ENCODE results near the gene TUSC2.

The TUSC2 gene

DNA sequence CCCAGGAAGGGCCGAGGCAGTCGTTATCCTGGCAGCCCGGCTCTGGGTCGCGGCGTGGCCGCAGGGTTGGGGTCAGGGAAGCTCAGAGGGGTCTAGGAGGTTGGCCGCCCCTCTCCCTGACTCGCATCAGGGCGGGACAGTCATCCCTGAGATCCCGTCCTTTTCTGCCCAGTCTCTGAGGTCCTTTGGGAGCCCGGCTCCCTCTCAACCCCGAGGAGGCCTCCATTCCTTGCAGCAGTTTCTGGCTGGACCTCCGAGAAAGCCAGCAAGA lies 6.0 kb downstream of the TUSC2 start:
- Histone ChIP-seq H3K9ac (ENCODE audit: low read length) (0 out of 2 replicates have a peak overlapping the region, but pooled peaks have one; percentile 81), H3K36me3 (ENCODE audit: low read length) (no peaks in the 10 kb centered on the region), H3K79me2 (ENCODE audit: insufficient read depth, low read length) (peaks cover 4% of the 10 kb centered on the region), H2AFZ (ENCODE audit: low read depth, low read length, severe bottlenecking) (peak overlapping the region; percentile 96), H3K4me2 (ENCODE audit: low read depth, low read length, poor library complexity, severe bottlenecking) (peak overlapping the region; percentile 92), H3K27ac (ENCODE audit: low read depth, low read length) (no peak overlapping the region), H3K9me3 (ENCODE audit: insufficient read depth, low read length) (no peaks in the 10 kb centered on the region), H3K9me2 (replicated peaks; ENCODE audit: insufficient read depth, low read length) (no peaks in the 10 kb centered on the region), H3K4me3 (ENCODE audit: insufficient read depth, low read length, poor library complexity, severe bottlenecking) (peak overlapping the region; percentile 87), H3F3A (ENCODE audit: insufficient read depth) (no peaks in the 10 kb centered on the region), H4K20me1 (ENCODE audit: low read depth, low read length) (no peaks in the 10 kb centered on the region), H3K27me3 (ENCODE audit: low read length) (no peaks in the 10 kb centered on the region)
- TF ChIP-seq, protein P1, sequence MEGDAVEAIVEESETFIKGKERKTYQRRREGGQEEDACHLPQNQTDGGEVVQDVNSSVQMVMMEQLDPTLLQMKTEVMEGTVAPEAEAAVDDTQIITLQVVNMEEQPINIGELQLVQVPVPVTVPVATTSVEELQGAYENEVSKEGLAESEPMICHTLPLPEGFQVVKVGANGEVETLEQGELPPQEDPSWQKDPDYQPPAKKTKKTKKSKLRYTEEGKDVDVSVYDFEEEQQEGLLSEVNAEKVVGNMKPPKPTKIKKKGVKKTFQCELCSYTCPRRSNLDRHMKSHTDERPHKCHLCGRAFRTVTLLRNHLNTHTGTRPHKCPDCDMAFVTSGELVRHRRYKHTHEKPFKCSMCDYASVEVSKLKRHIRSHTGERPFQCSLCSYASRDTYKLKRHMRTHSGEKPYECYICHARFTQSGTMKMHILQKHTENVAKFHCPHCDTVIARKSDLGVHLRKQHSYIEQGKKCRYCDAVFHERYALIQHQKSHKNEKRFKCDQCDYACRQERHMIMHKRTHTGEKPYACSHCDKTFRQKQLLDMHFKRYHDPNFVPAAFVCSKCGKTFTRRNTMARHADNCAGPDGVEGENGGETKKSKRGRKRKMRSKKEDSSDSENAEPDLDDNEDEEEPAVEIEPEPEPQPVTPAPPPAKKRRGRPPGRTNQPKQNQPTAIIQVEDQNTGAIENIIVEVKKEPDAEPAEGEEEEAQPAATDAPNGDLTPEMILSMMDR (IDR thresholded peaks at IDR 0.05; ENCODE audit: insufficient read depth, low read length, poor library complexity, severe bottlenecking): no peak
- no peak for TF ChIP-seq EZH2phosphoT487 (conservative IDR thresholded peaks at IDR 0.05; ENCODE audit: low read length)

DNA sequence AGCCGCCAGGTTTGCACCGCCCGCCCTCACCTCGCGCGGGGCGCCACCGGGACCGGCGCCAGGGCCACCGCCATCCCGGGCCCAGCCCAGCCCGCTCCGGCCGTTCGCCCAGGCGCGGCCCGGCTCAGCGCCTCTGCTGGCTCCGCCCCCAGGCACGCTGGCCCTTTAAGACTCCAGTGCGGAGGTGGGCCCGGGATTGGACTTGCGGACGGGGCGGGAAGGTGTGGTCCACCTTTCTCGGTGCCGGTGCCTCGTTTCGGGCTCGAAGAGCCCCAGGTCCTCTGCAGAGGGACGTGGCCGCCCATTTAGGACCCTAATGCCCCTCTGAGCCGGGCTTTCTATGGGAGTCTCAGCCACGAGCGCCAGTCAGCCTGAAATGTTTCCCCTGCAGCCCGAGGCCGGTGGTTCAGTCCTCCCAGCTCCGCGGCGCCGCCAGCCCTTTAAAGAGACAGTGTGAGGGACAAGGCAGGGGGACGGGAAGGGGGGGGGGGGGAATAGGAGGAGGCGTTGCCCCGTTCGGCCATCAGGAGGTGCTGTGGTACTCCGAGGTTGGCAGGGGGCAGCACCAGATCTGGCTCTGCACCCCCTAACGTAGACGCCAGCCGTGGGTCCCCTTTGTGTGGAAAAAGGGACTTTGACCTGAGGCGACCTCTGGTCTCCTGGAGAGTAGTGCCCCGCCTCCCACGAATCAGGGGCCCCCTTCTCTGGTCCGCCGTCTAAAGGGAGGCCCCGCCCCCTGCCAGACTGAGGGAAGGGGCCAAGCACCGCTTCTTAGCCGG lies 6.5 kb downstream of the TUSC2 start:
- H3K9me2 ChIP-seq (replicated peaks; ENCODE audit: insufficient read depth, low read length): no peaks in the 10 kb centered on the region
- no peaks in the 10 kb centered on the region for H3K9me3 ChIP-seq (ENCODE audit: insufficient read depth, low read length)
- H3K9ac ChIP-seq (ENCODE audit: low read length): peak overlapping the region; percentile 81
- H2AFZ ChIP-seq (ENCODE audit: low read depth, low read length, severe bottlenecking): peak overlapping the region; percentile 96
- H3K36me3 ChIP-seq (ENCODE audit: low read length): no peaks in the 10 kb centered on the region
- H3K4me3 ChIP-seq (ENCODE audit: insufficient read depth, low read length, poor library complexity, severe bottlenecking): peak overlapping the region; percentile 87
- H3K4me2 ChIP-seq (ENCODE audit: low read depth, low read length, poor library complexity, severe bottlenecking): peak overlapping the region; percentile 92
- no peak for TF ChIP-seq EZH2phosphoT487 (conservative IDR thresholded peaks at IDR 0.05; ENCODE audit: low read length)
- TF ChIP-seq, protein P1 (IDR thresholded peaks at IDR 0.05; ENCODE audit: insufficient read depth, low read length, poor library complexity, severe bottlenecking): no peak
- peak overlapping the region; percentile 80 for H3K27ac ChIP-seq (ENCODE audit: low read depth, low read length)
- H4K20me1 ChIP-seq (ENCODE audit: low read depth, low read length): no peaks in the 10 kb centered on the region
- H3K27me3 ChIP-seq (ENCODE audit: low read length): no peaks in the 10 kb centered on the region
- H3F3A ChIP-seq (ENCODE audit: insufficient read depth): no peaks in the 10 kb centered on the region
- H3K79me2 ChIP-seq (ENCODE audit: insufficient read depth, low read length): no peaks in the 10 kb centered on the region

DNA sequence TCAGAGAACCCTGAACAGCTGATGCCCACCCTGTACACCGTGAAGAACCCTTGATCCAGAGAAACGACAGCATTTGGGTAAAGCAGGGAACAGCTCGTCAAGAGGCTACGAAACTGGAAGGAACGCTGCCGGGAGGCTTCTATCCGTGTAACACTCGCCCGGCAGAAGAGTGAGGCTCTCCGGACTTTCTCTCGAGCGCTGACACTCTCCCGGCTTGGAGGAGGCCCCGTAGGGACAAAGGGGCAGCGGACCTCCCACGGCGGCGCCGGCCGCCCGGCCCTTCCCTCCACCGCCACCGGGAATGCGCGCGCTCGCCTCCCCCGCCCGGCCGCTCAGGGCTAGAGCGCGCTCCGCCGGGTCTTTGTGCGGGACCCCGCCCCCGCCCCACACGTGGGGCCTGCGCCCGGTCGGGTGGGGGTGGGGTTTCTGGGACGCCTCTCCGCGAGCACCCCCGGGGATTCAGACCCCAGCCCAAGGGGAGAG lies 7.1 kb downstream of the TUSC2 start:
- Histone ChIP-seq H3F3A (ENCODE audit: insufficient read depth) (no peaks in the 10 kb centered on the region), H3K9me3 (ENCODE audit: insufficient read depth, low read length) (no peaks in the 10 kb centered on the region), H2AFZ (ENCODE audit: low read depth, low read length, severe bottlenecking) (peak overlapping the region; percentile 96), H3K4me2 (ENCODE audit: low read depth, low read length, poor library complexity, severe bottlenecking) (peak overlapping the region; percentile 92), H3K36me3 (ENCODE audit: low read length) (no peaks in the 10 kb centered on the region), H3K79me2 (ENCODE audit: insufficient read depth, low read length) (no peaks in the 10 kb centered on the region), H3K27me3 (ENCODE audit: low read length) (no peaks in the 10 kb centered on the region), H3K27ac (ENCODE audit: low read depth, low read length) (peak overlapping the region; percentile 80), H3K4me3 (ENCODE audit: insufficient read depth, low read length, poor library complexity, severe bottlenecking) (peak overlapping the region; percentile 87), H3K9me2 (replicated peaks; ENCODE audit: insufficient read depth, low read length) (no peaks in the 10 kb centered on the region), H3K9ac (ENCODE audit: low read length) (peak overlapping the region; percentile 81), H4K20me1 (ENCODE audit: low read depth, low read length) (no peaks in the 10 kb centered on the region)
- TF ChIP-seq EZH2phosphoT487 (conservative IDR thresholded peaks at IDR 0.05; ENCODE audit: low read length): no peak
- TF ChIP-seq, protein P1 (IDR thresholded peaks at IDR 0.05; ENCODE audit: insufficient read depth, low read length, poor library complexity, severe bottlenecking): no peak

Data from SU-DHL-6 (cell line).